Immature natural killer cell (primary cell): ENCODE data around the gene SLC6A18. TPM values are rescaled to one million over a fixed set of nuclear protein-coding genes. Genes with fewer than 3 reads are reported as not detected.

Source experiments
- DNase-seq, 3 donors: peaks; one replicate each; pipeline ENCODE4 v3.0.0; 2022; ENCODE audit warnings: mixed read lengths in 1 of 3
- H3K27ac Mint-ChIP-seq, 6 donors: one replicate each; pipeline ENCODE4 v1.8.0; 2020; ENCODE audit warnings: mixed read lengths in 6 of 6, mild to moderate bottlenecking in 5 of 6, inconsistent platforms in 4 of 6, moderate library complexity in 3 of 6
- H3K27me3 Mint-ChIP-seq, 3 donors: one replicate each; pipeline ENCODE4 v1.8.0; 2020 to 2021; ENCODE audit warnings: low read depth in 3 of 3, mild to moderate bottlenecking in 3 of 3, mixed read lengths in 3 of 3, moderate library complexity in 3 of 3, inconsistent platforms in 1 of 3
- H3K36me3 Mint-ChIP-seq, 3 donors: one replicate each; pipeline ENCODE4 v1.8.0; 2020; ENCODE audit warnings: mixed read lengths in 3 of 3, inconsistent platforms in 2 of 3, mild to moderate bottlenecking in 2 of 3
- H3K4me1 Mint-ChIP-seq, 2 donors: one replicate each; pipeline ENCODE4 v1.8.0; 2020; ENCODE audit warnings: inconsistent platforms in 2 of 2, mild to moderate bottlenecking in 2 of 2, mixed read lengths in 2 of 2, moderate library complexity in 1 of 2
- H3K4me3 Mint-ChIP-seq, 5 donors: one replicate each; pipeline ENCODE4 v1.8.0; 2020; ENCODE audit warnings: mild to moderate bottlenecking in 5 of 5, mixed read lengths in 5 of 5, inconsistent platforms in 3 of 5, moderate library complexity in 3 of 5
- H3K9me3 Mint-ChIP-seq, 6 donors: one replicate each; pipeline ENCODE4 v1.8.0; 2020; ENCODE audit warnings: mild to moderate bottlenecking in 6 of 6, mixed read lengths in 6 of 6, inconsistent platforms in 4 of 6, moderate library complexity in 3 of 6
- polyA plus RNA-seq, 3 donors: library from polyadenylated mRNA; unstranded; fragments of 300-500 nt; fragmentation: Illumina TruSeq; gene quantifications; one replicate each; pipeline ENCODE4 v1.2.3, GENCODE V29; 2021

Gene SLC6A18, protein sequence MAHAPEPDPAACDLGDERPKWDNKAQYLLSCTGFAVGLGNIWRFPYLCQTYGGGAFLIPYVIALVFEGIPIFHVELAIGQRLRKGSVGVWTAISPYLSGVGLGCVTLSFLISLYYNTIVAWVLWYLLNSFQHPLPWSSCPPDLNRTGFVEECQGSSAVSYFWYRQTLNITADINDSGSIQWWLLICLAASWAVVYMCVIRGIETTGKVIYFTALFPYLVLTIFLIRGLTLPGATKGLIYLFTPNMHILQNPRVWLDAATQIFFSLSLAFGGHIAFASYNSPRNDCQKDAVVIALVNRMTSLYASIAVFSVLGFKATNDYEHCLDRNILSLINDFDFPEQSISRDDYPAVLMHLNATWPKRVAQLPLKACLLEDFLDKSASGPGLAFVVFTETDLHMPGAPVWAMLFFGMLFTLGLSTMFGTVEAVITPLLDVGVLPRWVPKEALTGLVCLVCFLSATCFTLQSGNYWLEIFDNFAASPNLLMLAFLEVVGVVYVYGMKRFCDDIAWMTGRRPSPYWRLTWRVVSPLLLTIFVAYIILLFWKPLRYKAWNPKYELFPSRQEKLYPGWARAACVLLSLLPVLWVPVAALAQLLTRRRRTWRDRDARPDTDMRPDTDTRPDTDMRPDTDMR
- polyA plus RNA-seq = not detected

DNA sequence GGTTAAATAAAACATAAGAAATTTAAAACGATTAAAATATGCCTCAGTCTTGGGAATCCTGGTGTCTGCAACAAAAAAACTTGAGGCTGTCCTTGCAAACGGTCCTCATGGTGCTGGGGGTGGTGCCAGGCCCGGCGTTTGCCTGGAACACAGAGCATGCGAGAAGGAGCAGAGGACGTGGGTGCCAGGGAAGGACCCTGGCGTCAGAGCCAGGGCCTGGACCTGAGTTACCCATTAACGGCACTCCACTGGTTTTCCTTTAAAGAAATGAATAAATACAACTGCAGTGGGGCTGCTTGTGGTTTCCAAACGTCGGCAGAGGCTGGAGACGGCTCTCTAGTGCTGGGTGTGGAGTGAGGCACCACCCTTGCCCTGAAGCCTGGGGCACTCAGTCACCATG is at the start of gene SLC6A18:
Gene SLC6A18 (plus strand): TSS at position 301 of the 400 bp plus-strand sequence. CDS start 97 bp downstream, at position 398.
- Mint-ChIP-seq H3K4me1 (peaks cover 8 to 11% of the 10 kb centered on the region in 2 donors), H3K27me3 (peaks cover 7 to 16% (median 11%) of the 10 kb centered on the region in 3 donors), H3K27ac (no peak within 1 kb of the TSS), H3K9me3 (peaks cover 0 to 1% (median 0%) of the 10 kb centered on the region in 6 donors), H3K36me3 (no peaks in the 10 kb centered on the region), H3K4me3 (no peak within 1 kb of the TSS)
- DNase-seq = no peak

DNA sequence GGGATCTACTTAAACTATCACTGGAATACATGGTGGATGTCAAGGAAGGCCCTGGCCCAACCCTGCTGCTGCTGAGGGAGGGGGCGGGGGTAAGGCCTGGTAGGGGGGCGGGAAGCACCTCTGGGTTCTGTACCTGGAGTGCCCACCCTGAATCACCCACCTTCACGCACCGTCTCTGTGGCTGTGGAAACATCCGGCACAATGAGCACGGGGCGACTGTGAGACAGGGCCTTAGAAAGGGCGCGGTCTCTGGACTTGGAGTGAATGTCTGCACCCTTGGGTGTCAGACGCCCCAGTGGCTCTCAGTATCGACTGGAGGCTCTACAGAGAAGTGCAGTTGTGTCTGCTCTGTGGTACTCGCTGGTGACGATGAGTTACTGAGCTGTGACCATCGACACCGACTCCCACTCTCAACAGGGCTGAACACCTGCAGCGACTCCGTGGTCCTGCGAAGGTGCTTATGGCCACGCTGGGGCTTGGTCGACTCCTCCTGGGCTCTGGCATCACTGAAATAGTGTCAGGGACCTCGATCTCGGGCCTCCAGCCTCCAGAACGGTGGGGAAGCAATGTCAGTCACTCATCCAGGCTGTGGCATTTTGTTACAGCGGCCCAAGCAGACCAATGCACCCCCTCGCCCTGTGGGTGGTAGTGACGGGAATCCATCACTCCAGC is 49.2 kb upstream of the SLC6A18 start:
- Mint-ChIP-seq H3K27ac (no peak overlapping the region), H3K36me3 (no peaks in the 10 kb centered on the region), H3K4me3 (no peak overlapping the region), H3K9me3 (no peaks in the 10 kb centered on the region), H3K27me3 (peaks cover 0 to 12% (median 3%) of the 10 kb centered on the region in 3 donors), H3K4me1 (peaks cover 12 to 15% of the 10 kb centered on the region in 2 donors)
- DNase-seq = no peak

DNA sequence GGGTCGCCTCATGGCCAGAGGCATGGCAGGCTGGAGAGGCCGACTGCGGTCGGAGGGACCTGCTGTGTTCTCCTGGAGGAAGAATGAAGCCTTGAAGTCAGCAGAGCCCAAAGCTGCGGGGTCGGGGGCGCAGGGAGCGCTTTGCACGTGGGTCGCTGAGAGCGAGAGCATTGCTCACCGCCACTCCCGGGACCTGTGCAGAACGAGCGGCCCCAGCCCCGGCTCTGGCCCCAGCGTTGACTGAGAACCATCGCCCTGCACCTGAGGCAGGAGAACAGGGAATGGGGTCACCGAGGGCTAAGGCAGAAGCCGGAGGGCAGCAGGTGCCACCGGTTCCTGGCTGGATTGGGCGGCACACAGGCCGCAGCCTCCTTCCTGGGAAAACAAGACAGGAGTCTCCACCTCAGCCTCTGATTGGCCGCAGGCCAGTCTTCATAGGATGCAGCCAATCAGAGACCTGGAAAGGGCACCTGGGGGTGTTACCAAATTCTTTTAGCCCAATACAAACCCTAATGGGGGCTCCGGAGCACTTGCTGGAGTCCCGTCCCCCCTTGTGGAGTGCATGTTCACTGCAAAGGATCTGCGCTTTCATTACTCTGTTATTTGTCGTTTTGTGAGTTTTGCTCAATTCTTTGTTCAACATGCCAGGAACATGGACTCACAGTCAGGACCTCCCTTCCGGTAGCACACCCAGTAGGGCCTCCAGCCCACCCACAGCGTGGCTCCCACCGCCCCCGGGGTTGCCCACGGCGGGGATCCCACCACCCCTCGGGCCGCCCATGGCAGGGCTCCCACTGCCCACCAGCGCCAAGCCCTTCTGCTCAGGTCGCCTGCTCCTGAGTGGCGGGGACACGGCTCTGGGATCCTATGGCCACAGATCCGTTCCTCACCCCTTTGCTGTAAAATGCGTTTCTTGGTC is 48.4 kb upstream of the SLC6A18 start:
- H3K27me3 Mint-ChIP-seq = peaks cover 0 to 12% (median 3%) of the 10 kb centered on the region in 3 donors
- no peaks in the 10 kb centered on the region for H3K36me3 Mint-ChIP-seq
- H3K9me3 Mint-ChIP-seq = no peaks in the 10 kb centered on the region
- DNase-seq = no peak
- no peak overlapping the region for H3K27ac Mint-ChIP-seq
- no peak overlapping the region for H3K4me3 Mint-ChIP-seq
- H3K4me1 Mint-ChIP-seq = peaks cover 8 to 9% of the 10 kb centered on the region in 2 donors

DNA sequence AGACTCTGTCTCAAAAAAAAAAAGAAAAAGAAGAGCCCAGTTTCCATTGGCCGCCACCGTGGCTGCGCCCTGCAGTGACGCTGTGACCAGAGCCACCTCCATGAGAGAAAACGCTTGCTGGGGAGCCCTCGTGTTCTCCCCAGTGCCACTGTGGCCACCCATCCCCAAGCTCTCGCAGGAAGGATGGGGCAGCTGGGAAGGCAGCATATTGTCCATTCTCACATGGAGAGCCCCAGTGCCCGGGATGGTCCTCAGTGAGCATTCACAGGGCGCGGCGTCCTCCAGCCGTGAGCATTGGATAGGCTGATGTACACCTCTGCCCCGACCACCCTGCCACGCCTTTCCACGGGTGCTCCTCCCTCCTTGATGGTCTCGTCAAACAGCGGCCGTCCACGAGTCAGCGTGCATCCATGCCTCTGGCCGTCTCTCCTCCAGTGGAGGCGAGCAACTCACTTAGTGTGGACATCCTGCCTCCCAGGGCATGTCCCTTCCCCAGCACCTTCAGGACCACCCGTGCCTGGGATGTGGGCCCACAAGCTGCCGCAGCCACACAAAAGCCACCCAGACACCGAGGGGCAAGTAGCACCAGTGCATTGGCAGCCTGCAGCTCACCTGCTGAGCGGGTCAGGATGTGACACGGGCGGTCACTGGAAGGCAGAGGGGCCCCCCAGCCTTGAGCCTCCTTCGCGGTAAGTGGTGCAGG is 47.2 kb upstream of the SLC6A18 start:
- Mint-ChIP-seq H3K27me3 (peaks cover 0 to 9% (median under 1%) of the 10 kb centered on the region in 3 donors), H3K9me3 (no peaks in the 10 kb centered on the region), H3K36me3 (no peaks in the 10 kb centered on the region), H3K4me1 (peaks cover 3 to 4% of the 10 kb centered on the region in 2 donors), H3K27ac (no peak overlapping the region), H3K4me3 (no peak overlapping the region)
- no peak for DNase-seq

DNA sequence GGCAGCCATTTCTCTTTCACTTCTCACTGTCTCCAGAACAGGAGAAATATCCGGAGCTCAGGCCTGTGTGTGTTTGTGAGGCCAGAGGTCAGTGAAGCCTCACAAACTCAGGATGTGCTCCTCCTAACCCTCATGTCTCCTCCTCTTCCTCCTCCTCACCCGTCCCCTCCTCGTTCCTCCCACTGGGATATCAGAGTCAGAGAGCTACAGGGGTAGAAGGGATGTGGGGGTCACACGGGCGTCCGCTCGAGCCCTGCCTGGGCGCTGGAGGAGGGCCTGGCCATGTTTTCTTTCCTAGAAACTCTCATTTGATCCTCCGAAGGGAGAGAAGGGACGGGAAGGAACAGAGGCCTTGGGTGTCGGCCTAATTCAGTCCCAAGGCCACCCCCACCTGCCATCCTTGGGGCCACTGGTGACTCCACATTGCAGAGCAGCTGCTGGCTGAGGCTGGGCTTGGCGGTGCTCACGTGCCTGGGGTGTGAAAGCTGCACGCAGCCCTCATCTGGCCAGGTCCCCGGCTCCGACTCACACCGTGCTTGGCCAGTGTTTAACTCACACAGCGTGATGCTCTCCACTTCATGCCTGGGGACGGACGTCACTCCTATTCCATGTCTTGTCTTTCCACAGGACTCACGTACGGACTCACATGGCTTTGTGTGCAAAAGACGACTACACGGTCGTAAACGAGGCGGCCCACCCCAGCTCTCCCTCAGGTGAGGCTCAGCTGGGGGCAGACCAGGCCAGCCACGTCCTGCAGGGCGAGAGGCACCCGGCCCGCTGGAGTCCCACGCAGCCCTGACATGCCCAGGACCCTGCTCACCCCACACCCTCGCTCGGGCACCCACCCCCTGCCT is 46.4 kb upstream of the SLC6A18 start:
- no peaks in the 10 kb centered on the region for H3K9me3 Mint-ChIP-seq
- DNase-seq = no peak
- H3K4me1 Mint-ChIP-seq = no peaks in the 10 kb centered on the region
- no peak overlapping the region for H3K4me3 Mint-ChIP-seq
- H3K36me3 Mint-ChIP-seq = no peaks in the 10 kb centered on the region
- H3K27ac Mint-ChIP-seq = no peak overlapping the region
- H3K27me3 Mint-ChIP-seq = peaks cover 0 to 6% (median 0%) of the 10 kb centered on the region in 3 donors

DNA sequence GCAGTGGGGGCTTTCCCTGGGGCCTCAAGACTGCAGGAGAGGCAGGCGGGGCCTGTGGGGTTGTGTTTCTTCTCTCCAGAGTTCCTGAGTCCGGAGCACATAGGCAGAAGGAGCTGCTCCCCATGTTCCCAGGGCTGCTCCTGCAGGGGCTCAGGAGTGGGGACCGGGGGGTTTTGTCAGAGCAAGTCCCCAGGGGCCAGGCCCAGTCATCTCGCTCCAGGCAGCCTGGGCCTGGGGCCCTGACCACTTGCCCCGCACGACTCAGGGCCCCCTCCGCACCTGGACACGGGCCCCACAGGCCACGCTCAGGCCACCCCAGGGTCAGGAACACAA is 45.8 kb upstream of the SLC6A18 start:
- Mint-ChIP-seq H3K4me1 (no peaks in the 10 kb centered on the region), H3K27ac (no peak overlapping the region), H3K9me3 (no peaks in the 10 kb centered on the region), H3K27me3 (peaks cover 0 to 4% (median 0%) of the 10 kb centered on the region in 3 donors), H3K36me3 (no peaks in the 10 kb centered on the region), H3K4me3 (no peak overlapping the region)
- no peak for DNase-seq

DNA sequence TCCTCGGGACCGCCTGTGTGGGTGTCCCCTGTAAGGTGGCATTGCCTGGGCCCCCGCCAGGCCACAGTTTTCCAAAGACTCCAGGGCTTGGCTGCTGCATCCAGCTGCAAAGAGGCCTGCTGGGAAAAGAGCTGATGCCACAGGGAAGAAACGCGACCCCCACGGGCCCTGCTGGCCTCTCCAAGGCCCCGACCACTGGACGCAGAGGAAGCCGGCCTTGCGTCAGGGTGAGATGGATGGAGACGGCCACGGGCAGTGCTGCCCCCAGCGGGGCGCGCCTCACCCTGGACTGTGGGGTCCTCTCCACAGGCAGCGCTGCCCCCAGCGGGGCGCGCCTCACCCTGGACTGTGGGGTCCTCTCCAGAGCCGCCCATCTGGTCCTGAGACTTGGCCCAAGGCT is 45.1 kb upstream of the SLC6A18 start:
- no peaks in the 10 kb centered on the region for H3K36me3 Mint-ChIP-seq
- H3K27ac Mint-ChIP-seq = no peak overlapping the region
- no peak overlapping the region for H3K4me3 Mint-ChIP-seq
- H3K4me1 Mint-ChIP-seq = no peaks in the 10 kb centered on the region
- no peak for DNase-seq
- no peaks in the 10 kb centered on the region for H3K9me3 Mint-ChIP-seq
- H3K27me3 Mint-ChIP-seq = no peaks in the 10 kb centered on the region

DNA sequence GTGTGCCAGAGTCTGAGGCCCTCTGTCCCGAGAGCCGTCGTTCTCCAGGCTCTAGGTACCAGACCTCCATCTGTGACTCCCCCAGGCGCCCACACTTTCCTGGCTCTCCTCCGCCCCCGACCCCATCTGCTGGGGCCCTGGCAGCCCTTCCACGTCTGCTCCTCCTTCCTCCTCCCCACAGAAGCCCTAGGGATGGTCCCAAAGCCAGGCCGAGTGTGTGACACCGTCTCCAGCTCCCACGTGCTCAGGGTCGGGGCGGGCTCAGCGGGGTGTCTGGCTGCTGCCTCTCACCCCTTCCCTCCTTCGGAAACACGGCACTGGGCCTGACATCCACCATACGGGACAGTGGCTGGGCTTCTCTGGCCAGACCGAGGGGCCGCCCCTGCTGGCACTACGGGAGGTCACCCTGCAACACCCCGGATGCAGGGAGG is 44.3 kb upstream of the SLC6A18 start:
- Mint-ChIP-seq H3K27ac (no peak overlapping the region), H3K4me3 (no peak overlapping the region), H3K4me1 (no peaks in the 10 kb centered on the region), H3K27me3 (no peaks in the 10 kb centered on the region), H3K9me3 (no peaks in the 10 kb centered on the region), H3K36me3 (no peaks in the 10 kb centered on the region)
- DNase-seq = no peak

DNA sequence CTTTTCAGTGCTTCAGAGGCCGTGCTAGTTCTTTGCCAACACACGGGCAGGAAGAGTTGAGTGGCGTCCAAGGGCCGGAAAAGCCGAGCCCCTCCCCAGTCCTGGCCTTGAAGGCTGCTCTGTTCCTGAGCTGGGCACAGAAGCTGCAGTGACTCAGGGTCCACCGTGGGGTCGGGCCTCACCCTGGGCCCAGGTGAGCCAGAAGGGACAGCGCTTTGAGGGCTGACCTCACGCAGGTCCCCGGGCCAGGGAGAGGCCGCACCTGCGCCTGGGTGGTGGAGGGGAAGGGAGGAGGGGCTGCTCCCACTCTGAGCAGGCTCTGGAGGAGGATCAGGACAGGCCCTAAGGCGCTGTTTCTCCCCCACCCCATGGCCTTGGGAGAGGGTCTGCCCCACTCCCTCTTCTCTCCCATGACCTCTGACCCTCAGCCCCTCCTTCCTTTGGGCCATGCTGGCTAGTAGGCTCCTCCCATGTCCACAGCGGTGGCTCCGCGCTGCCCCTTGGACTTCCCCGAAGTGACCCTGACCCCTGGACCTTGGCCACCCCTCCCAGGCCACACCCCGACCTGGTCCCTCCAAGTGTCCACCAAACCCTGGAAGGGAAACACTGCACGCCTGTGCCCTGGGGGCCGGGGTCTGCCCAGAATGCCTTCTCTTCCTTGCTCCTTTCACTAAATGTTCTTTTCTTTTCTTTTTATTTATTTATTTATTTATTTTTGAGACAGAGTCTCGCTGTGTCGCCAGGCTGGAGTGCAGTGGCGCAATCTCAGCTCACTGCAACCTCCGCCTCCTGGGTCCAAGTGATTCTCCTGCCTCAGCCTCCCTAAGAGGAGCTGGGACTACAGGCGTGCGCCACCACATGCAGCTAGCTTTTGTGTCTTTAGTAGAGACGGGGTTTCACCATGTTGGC is 43.5 kb upstream of the SLC6A18 start:
- Mint-ChIP-seq H3K27me3 (no peaks in the 10 kb centered on the region), H3K4me3 (no peak overlapping the region)

DNA sequence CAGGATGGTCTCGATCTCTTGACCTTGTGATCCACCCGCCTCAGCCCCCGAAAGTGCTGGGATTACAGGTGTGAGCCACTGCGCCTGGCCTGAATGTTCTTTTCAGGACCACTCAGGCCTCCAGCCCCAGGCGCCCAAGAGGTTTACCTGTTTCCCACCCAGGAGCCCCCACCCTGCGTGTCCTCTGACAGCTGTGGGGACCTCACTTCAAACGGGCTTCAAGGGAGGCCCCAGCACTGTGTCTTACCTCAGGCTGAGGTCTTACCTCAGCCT is 42.9 kb upstream of the SLC6A18 start:
- DNase-seq = no peak
- no peak overlapping the region for H3K27ac Mint-ChIP-seq
- H3K36me3 Mint-ChIP-seq = no peaks in the 10 kb centered on the region
- H3K4me3 Mint-ChIP-seq = no peak overlapping the region
- H3K27me3 Mint-ChIP-seq = no peaks in the 10 kb centered on the region
- no peaks in the 10 kb centered on the region for H3K4me1 Mint-ChIP-seq
- no peaks in the 10 kb centered on the region for H3K9me3 Mint-ChIP-seq

More for the DNA sequence above, 43.5 kb upstream of the SLC6A18 start:
- H3K4me1 Mint-ChIP-seq = no peaks in the 10 kb centered on the region
- H3K36me3 Mint-ChIP-seq = no peaks in the 10 kb centered on the region
- H3K9me3 Mint-ChIP-seq = no peaks in the 10 kb centered on the region
- no peak for DNase-seq
- no peak overlapping the region for H3K27ac Mint-ChIP-seq

DNA sequence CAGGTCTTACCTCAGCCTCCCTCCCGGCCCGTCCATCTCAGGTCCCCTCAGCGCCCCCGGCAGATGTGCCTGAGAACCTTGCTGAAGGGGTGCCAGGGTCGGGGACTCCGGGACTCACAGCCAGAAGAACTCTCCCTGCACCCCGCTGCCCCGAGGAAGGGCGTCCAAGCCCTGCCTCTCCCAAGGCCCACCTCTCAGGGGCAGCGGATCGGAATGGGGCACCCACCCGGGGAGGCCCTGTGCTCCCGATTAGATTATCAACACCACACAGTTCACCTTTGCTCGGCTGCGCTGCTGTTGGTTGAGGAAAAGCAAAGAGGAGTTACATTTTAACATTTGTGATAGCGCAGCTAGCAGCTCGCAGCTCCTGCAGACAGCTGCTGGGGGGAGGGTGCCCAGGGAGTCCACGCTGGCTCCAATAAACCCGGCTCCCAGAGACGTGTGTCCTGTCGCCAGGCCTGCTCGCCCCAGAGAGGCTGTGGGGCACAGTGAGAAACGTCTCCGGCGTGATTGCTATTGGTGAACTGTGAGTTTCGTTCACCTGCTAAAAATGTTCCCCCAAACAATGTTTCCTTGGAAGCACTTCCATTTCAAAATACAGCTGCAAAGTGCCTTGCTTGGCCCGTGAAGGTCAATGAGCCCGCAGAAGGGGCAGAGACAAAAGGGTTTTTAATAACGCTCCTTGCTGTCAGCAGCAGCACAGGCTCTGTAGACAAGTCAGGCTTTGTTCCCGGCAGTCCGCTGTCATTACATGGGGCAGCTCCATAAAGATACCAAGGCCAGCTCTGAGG is 42.4 kb upstream of the SLC6A18 start:
- Mint-ChIP-seq H3K4me1 (no peaks in the 10 kb centered on the region), H3K27ac (no peak overlapping the region), H3K36me3 (no peaks in the 10 kb centered on the region), H3K9me3 (no peaks in the 10 kb centered on the region), H3K27me3 (no peaks in the 10 kb centered on the region), H3K4me3 (no peak overlapping the region)
- DNase-seq = no peak
